ENCODE data around the gene SSTR4.

Gene SSTR4

GRCh38 chr20:23086931-23087411 is 51.9 kb downstream of the SSTR4 start:
- Histone ChIP-seq H3K4me3 (ENCODE audit: low read depth, low read length) (no peak overlapping the region), H3K36me3 (ENCODE audit: insufficient read depth, low read length) (no peaks in the 10 kb centered on the region), H3K27me3 (ENCODE audit: insufficient read depth, low read length) (no peaks in the 10 kb centered on the region), H3K27ac (ENCODE audit: low read depth, low read length) (no peak overlapping the region), H3K79me2 (ENCODE audit: control insufficient read depth, insufficient read depth, low read length, unreplicated experiment) (no peaks in the 10 kb centered on the region), H2AFZ (ENCODE audit: low read length, unreplicated experiment) (no peak overlapping the region), H3K4me1 (ENCODE audit: control insufficient read depth, insufficient read depth, low read length, unreplicated experiment) (no peaks in the 10 kb centered on the region)

- Histone ChIP-seq H3K4me1 (ENCODE audit: control insufficient read depth, insufficient read depth, low read length, unreplicated experiment) (no peaks in the 10 kb centered on the region), H3K27me3 (ENCODE audit: insufficient read depth, low read length) (0 out of 2 replicates have a peak, but pooled peaks cover 2% of the 10 kb centered on the region), H3K79me2 (ENCODE audit: control insufficient read depth, insufficient read depth, low read length, unreplicated experiment) (no peaks in the 10 kb centered on the region), H3K4me3 (ENCODE audit: low read depth, low read length) (no peak overlapping the region), H2AFZ (ENCODE audit: low read length, unreplicated experiment) (no peak overlapping the region), H3K27ac (ENCODE audit: low read depth, low read length) (no peak overlapping the region), H3K36me3 (ENCODE audit: insufficient read depth, low read length) (no peaks in the 10 kb centered on the region)
Measured at GRCh38 chr20:23087587-23088251, 52.6 kb downstream of the SSTR4 start.

Measured in ACC112 (cell line).